Endothelial cell of umbilical vein (primary cell): ENCODE measurements around the gene CTSL. TPM values are rescaled to one million over a fixed set of nuclear protein-coding genes. Genes with fewer than 3 reads are reported as not detected.

Experiments
- BruUV-seq: library from RNA; stranded (reverse); fragments of 400-500 nt; replicated peaks from 2 replicates; lab custom pipeline; 2021; lab: Mats Ljungman, UMichigan
- CTCF ChIA-PET: fragments of 300-600, 350-600 bp; sonication (Branson Sonifier 250); formaldehyde crosslinking; loops from one replicate; lab custom pipeline; 2021; ENCODE audit warnings: antibody characterized with exemption, inconsistent platforms; lab: Charles Lee
- POLR2A ChIA-PET: fragments of 300-600, 350-600 bp; sonication (Branson Sonifier 250); formaldehyde crosslinking; loops from one replicate; lab custom pipeline; 2021; ENCODE audit warnings: antibody characterized with exemption, inconsistent platforms; lab: Charles Lee
- DNase-seq: peaks from one replicate; pipeline ENCODE4 v3.0.0-alpha.2; 2011; ENCODE audit warnings: low read depth, low spot score
- FAIRE-seq: peaks from 2 replicates; lab custom pipeline; 2011; peaks lifted over from hg19 to GRCh38; lab: Jason Lieb, UNC
- H2AFZ ChIP-seq: 2 replicates; pipeline ENCODE4 v1.6.0; 2012; ENCODE audit warnings: low read depth, low read length, control low read depth, inconsistent platforms
- H3K27ac ChIP-seq: 2 replicates; pipeline ENCODE4 v1.5.1; 2011; ENCODE audit warnings: low read depth, mild to moderate bottlenecking, control low read depth, low read length, moderate library complexity; ENCODE audit not compliant: insufficient read depth
- H3K27me3 ChIP-seq, 2 experiments: 2 replicates each; pipeline versions ENCODE4 v1.6.0 to v1.6.1; 2011; ENCODE audit warnings: low read length in 2 of 2, mixed read lengths in 1 of 2; ENCODE audit not compliant: control insufficient read depth in 2 of 2, insufficient read depth in 2 of 2
- H3K36me3 ChIP-seq, 2 experiments: 2 replicates in 1 of 2; 3 replicates in 1 of 2; pipeline ENCODE4 v1.5.1; 2011; ENCODE audit warnings: low read length in 2 of 2, mild to moderate bottlenecking in 1 of 2, moderate library complexity in 1 of 2; ENCODE audit not compliant: control insufficient read depth in 2 of 2, insufficient read depth in 2 of 2; ENCODE audit errors: extremely low read depth in 1 of 2
- H3K4me1 ChIP-seq: 3 replicates; pipeline ENCODE4 v1.5.1; 2011; ENCODE audit warnings: mild to moderate bottlenecking, low read length; ENCODE audit not compliant: control insufficient read depth, insufficient read depth; ENCODE audit errors: extremely low read depth
- H3K4me2 ChIP-seq: 2 replicates; pipeline ENCODE4 v1.6.1; 2011; ENCODE audit warnings: low read length, control low read depth, mixed read lengths; ENCODE audit not compliant: insufficient read depth
- H3K4me3 ChIP-seq, 3 experiments: fragments of 200-600 bp in 1 of 3; sonication (generic), shearing (Covaris generic) in 1 of 3; replicated peaks in 1 of 3; 2 replicates each; pipeline ENCODE4 v1.5.1; 2011 to 2016; ENCODE audit warnings: control low read depth in 3 of 3, low read length in 3 of 3, mild to moderate bottlenecking in 2 of 3, inconsistent platforms in 1 of 3, low read depth in 1 of 3, moderate library complexity in 1 of 3; ENCODE audit not compliant: insufficient read depth in 1 of 3
- H3K79me2 ChIP-seq: 2 replicates; pipeline ENCODE4 v1.6.0; 2012; ENCODE audit warnings: low read length, inconsistent platforms; ENCODE audit not compliant: control insufficient read depth, insufficient read depth
- H3K9ac ChIP-seq: replicated peaks from 2 replicates; pipeline ENCODE3; 2011; ENCODE audit warnings: low read length, control low read depth; ENCODE audit not compliant: insufficient read depth; ENCODE audit errors: extremely low read depth
- H3K9me1 ChIP-seq: replicated peaks from 3 replicates; pipeline ENCODE4 v1.6.0; 2011; ENCODE audit warnings: mild to moderate bottlenecking, low read length; ENCODE audit not compliant: control insufficient read depth, insufficient read depth; ENCODE audit errors: extremely low read depth
- H3K9me3 ChIP-seq: replicated peaks from 2 replicates; pipeline ENCODE4 v1.5.1; 2012; ENCODE audit warnings: low read length, inconsistent platforms; ENCODE audit not compliant: control insufficient read depth, insufficient read depth
- H4K20me1 ChIP-seq: replicated peaks from 2 replicates; pipeline ENCODE3; 2011; ENCODE audit warnings: mild to moderate bottlenecking, low read length; ENCODE audit not compliant: control insufficient read depth, insufficient read depth; ENCODE audit errors: extremely low read depth
- CTCF ChIP-seq, 2 donors: IDR thresholded peaks; 1 replicate in 1 of 2; 2 replicates in 1 of 2; pipeline ENCODE4 v1.5.1; 2011; ENCODE audit warnings: low read length in 2 of 2, mild to moderate bottlenecking in 2 of 2, moderate library complexity in 2 of 2, control low read depth in 1 of 2, inconsistent platforms in 1 of 2, low read depth in 1 of 2; ENCODE audit not compliant: insufficient read depth in 1 of 2; ENCODE audit errors: extremely low read depth in 1 of 2
- EZH2 ChIP-seq: IDR thresholded peaks from 2 replicates; pipeline ENCODE4 v1.6.1; 2012; ENCODE audit warnings: borderline replicate concordance, low read depth, mild to moderate bottlenecking, moderate library complexity, low read length, inconsistent platforms; ENCODE audit not compliant: severe bottlenecking
- FOS ChIP-seq: IDR thresholded peaks from 2 replicates; pipeline ENCODE4 v1.6.1; 2011; ENCODE audit warnings: mild to moderate bottlenecking, low read length, moderate library complexity, borderline replicate concordance; ENCODE audit not compliant: insufficient read depth
- GATA2 ChIP-seq: IDR thresholded peaks from 2 replicates; pipeline ENCODE4 v1.7.0; 2011; ENCODE audit warnings: low read depth, mild to moderate bottlenecking, moderate library complexity, mixed read lengths, low read length; ENCODE audit not compliant: insufficient read length, insufficient read depth
- JUN ChIP-seq: IDR thresholded peaks from 2 replicates; pipeline ENCODE4 v1.6.1; 2011; ENCODE audit warnings: borderline replicate concordance, low read depth; ENCODE audit not compliant: insufficient read length, insufficient read depth
- MAX ChIP-seq: IDR thresholded peaks from 2 replicates; pipeline ENCODE4 v1.6.1; 2011; ENCODE audit not compliant: insufficient read depth, insufficient read length
- MYC ChIP-seq: IDR thresholded peaks from one replicate; pipeline ENCODE4 v1.6.1; 2011; ENCODE audit warnings: mild to moderate bottlenecking, low read depth, low read length
- POLR2A ChIP-seq: IDR thresholded peaks from 2 replicates; pipeline ENCODE4 v1.6.1; 2012; ENCODE audit warnings: low read depth, mild to moderate bottlenecking, control low read depth, low read length
- POLR2AphosphoS5 ChIP-seq: IDR thresholded peaks from 2 replicates; pipeline ENCODE4 v1.6.1; 2012; ENCODE audit warnings: low read depth, mild to moderate bottlenecking, control low read depth, low read length, moderate library complexity; ENCODE audit not compliant: insufficient read depth
- dilution Hi-C: fragments of 300-500 bp; cut with MboI; formaldehyde crosslinking; loops from one replicate; pipeline ENCODE4 v1.15.0; 2019; ENCODE audit warnings: low sequenced_read_pairs; ENCODE audit not compliant: extremely low pct_ligation_motif_present
- intact Hi-C: fragments of 100-400 bp; cut with micrococcal nuclease; formaldehyde crosslinking; loops from one replicate; pipeline ENCODE4 v1.10.0; 2022
- polyA plus RNA-seq, 4 experiments: library from polyadenylated mRNA; depleted of rRNA in 3 of 4; stranded (reverse) in 3 of 4; unstranded in 1 of 4; fragments of >200 nt; gene quantifications; 2 replicates each; pipeline versions ENCODE4 v1.2.1 to v1.2.3, GENCODE V29; 2011 to 2012; ENCODE audit warnings: missing spikeins in 1 of 4
- total RNA-seq: library from RNA; stranded (reverse); gene quantifications from 2 replicates; pipeline ENCODE4 v1.2.3, GENCODE V29; 2021

CTSL gene
- total and polyA plus RNA-seq, 2 donors (not counting 3 experiments of a cell fraction or from before 2014, with no cell fraction given): 98.4 to 107 TPM

DNA sequence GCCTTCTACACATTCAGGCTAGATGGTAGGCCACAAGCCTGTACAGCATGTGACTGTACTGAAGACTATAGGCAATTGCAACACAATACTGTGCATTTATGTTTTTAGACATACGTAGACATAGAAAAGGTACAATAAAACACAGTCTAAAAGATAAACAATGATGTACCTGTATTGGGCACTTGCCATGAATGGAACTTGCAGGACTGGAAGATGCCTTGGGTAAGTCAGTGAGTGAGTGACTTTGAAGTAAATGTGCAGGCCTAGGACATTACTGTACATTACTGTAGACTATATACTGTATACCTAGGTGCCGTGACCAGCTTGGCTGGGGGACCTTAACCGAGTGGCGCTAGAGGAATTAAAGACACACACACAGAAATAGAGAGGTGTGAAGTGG lies 53.1 kb downstream of the CTSL start:
- Histone ChIP-seq H3K4me3 (no peak overlapping the region), H3K27ac (no peak overlapping the region), H3K79me2 (no peaks in the 10 kb centered on the region), H4K20me1 (no peaks in the 10 kb centered on the region), H3K9me1 (no peaks in the 10 kb centered on the region), H3K36me3 (no peaks in the 10 kb centered on the region), H3K9ac (no peak overlapping the region), H2AFZ (no peak overlapping the region), H3K4me1 (no peaks in the 10 kb centered on the region), H3K4me2 (no peak overlapping the region), H3K9me3 (no peaks in the 10 kb centered on the region), H3K27me3 (peaks cover 0 to 1% of the 10 kb centered on the region in 2 experiments)
- FAIRE-seq: no peak
- dilution Hi-C loops: no loop called here
- TF ChIP-seq POLR2AphosphoS5 (no peak), POLR2A (no peak), JUN (no peak), MYC (no peak), EZH2 (no peak), MAX (no peak), FOS (no peak), GATA2 (no peak), CTCF (IDR thresholded peaks at IDR 0.05; ENCODE audit: extremely low read depth in 1 of 2, insufficient read depth in 1 of 2, low read depth in 1 of 2, low read length in 2 of 2) (no peak)
- POLR2A ChIA-PET: no interaction called here
- DNase-seq: no peak
- intact Hi-C loops: no loop called here
- no TSS peak for BruUV-seq
- CTCF ChIA-PET: no interaction called here

Other genes with a start within 250 kb of the CTSL start
- 93.4 and 119 TPM in 2 replicates for gene DAPK1, start 228.3 kb upstream of the CTSL start, total RNA-seq
- 56.7 and 58.9 TPM in 2 replicates for gene DAPK1, start 228.3 kb upstream of the CTSL start, polyA plus RNA-seq
- gene SPATA31E1, start 156.8 kb downstream of the CTSL start, total RNA-seq: not detected in 2 replicates
- gene SPATA31E1, start 156.8 kb downstream of the CTSL start, polyA plus RNA-seq: not detected in 2 replicates
- gene SPATA31C1, start 191.8 kb downstream of the CTSL start, total RNA-seq: not detected in 2 replicates
- not detected in 2 replicates for gene SPATA31C1, start 191.8 kb downstream of the CTSL start, polyA plus RNA-seq
- gene CDK20, start 248.4 kb downstream of the CTSL start, total RNA-seq: 0.81 and 1.3 TPM in 2 replicates
- 2.6 TPM in 2 replicates for gene CDK20, start 248.4 kb downstream of the CTSL start, polyA plus RNA-seq